K562 treated with DMSO at 1 percent for 4 hours (cell line): ENCODE data around the gene TRIM73. TPM values are rescaled to one million over a fixed set of nuclear protein-coding genes. Genes with fewer than 3 reads are reported as not detected.

Source experiments
- total RNA-seq: library from RNA; unstranded; fragments of 300-600 nt; gene quantifications from 2 replicates; pipeline ENCODE4 v1.2.3, GENCODE V29; 2022; ENCODE audit not compliant: insufficient read depth

Gene TRIM73
- 1.9 TPM in 2 replicates for total RNA-seq

GRCh38 chr7:75395329-75395728 is at the start of gene TRIM73:
TRIM73 (plus strand) TSS chr7:75395629; CDS start chr7:75398934, 3,305 bp downstream.

Other genes with a start within 250 kb of the TRIM73 start
- 55.5 and 71.2 TPM in 2 replicates for gene POM121C, start 90.7 kb downstream of the TRIM73 start, total RNA-seq
- not detected in 2 replicates for gene SPDYE5, start 96.7 kb downstream of the TRIM73 start, total RNA-seq